Muscle of leg (tissue), 11 donors: ENCODE data around the gene SH3PXD2B. TPM values are rescaled to one million over a fixed set of nuclear protein-coding genes. Genes with fewer than 3 reads are reported as not detected.
A peak's percentile ranks its signal among the peaks of the same experiment; 100 is the strongest.
"Not testable (repeated sequence)": the region's sequence is repeated elsewhere in the genome, so short reads cannot be mapped to it uniquely, and the experiment has no call there.

ENCODE experiments used
- DNase-seq: peaks from one replicate; pipeline ENCODE4 v3.0.0; 2013
- H3K27ac ChIP-seq: one replicate; pipeline ENCODE4 v1.5.1; 2013; ENCODE audit warnings: mild to moderate bottlenecking, low read length, control low read depth
- H3K27me3 ChIP-seq: one replicate; pipeline ENCODE4 v1.6.1; 2013; ENCODE audit warnings: low read length; ENCODE audit not compliant: control insufficient read depth, insufficient read depth
- H3K36me3 ChIP-seq: one replicate; pipeline ENCODE4 v1.6.1; 2013; ENCODE audit warnings: low read length; ENCODE audit not compliant: control insufficient read depth, insufficient read depth
- H3K4me1 ChIP-seq: one replicate; pipeline ENCODE4 v1.6.1; 2013; ENCODE audit warnings: low read length; ENCODE audit not compliant: control insufficient read depth, insufficient read depth
- H3K4me3 ChIP-seq: one replicate; pipeline ENCODE4 v1.5.1; 2013; ENCODE audit warnings: low read length, control low read depth
- H3K9me3 ChIP-seq: replicated peaks from 2 replicates; pipeline ENCODE4 v1.6.1; 2013; ENCODE audit warnings: low read depth, low read length; ENCODE audit not compliant: control insufficient read depth
- WGBS: methylation state at CpG from one replicate; pipeline ENCODE4 v1.1.5; 2013; ENCODE audit warnings: missing lambda C conversion rate; ENCODE audit not compliant: insufficient coverage; 5-methylcytosine and 5-hydroxymethylcytosine counted together
- polyA plus RNA-seq, 8 donors: library from polyadenylated mRNA; unstranded; fragments of 120-200 nt; gene quantifications; one replicate each; pipeline versions ENCODE4 v1.2.1 to v1.2.3, GENCODE V29; 2013; ENCODE audit warnings: inconsistent platforms in 1 of 8, low replicate concordance in 1 of 8; ENCODE audit not compliant: insufficient read length in 8 of 8, insufficient read depth in 1 of 8
- total RNA-seq: library from RNA; stranded (reverse); fragments of 120-200 nt; gene quantifications from one replicate; pipeline ENCODE4 v1.2.4, GENCODE V29; 2013

The SH3PXD2B gene
- total and polyA plus RNA-seq, 9 donors, result 19.2 to 60.9 (median 36.1) TPM

DNA sequence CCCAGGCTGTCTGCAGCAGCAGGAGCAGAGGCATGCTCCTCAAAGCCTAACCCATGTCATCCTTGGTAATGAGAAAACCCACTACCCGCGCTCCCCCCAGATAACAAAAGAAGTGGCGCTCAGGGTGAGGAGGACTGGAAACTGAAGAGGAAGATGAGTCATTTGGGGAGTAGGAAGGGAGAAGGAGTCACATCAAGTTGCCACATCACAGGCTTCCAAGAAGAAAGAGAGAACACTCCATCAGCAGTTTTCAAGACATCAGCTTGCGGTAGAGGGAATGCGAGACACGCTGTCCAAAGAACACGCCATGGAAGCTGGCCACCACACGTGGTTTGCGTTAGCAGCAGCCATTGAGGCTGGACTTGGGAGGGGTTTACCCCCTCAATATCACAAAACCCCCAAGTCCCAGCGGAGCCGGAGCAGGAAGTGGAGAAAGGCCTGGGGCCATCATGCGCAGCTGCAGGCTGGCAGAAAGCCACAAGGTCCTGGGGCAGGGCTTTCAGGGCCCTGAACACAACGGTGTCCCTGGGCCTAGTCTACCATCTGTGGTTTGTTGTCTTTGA lies 41.5 kb downstream of the SH3PXD2B start:
- Histone ChIP-seq H3K27me3 (no peaks in the 10 kb centered on the region), H3K27ac (peak overlapping the region; percentile 96), H3K9me3 (no peaks in the 10 kb centered on the region), H3K4me1 (peaks cover 57% of the 10 kb centered on the region), H3K4me3 (no peak overlapping the region), H3K36me3 (no peaks in the 10 kb centered on the region)
- peak; percentile 98 for DNase-seq
- WGBS, result 14% methylated on average over 3 of the region's 13 CpGs

GRCh38 chr5:172411484-172412072 lies 42.7 kb downstream of the SH3PXD2B start:
- peaks cover 58% of the 10 kb centered on the region for H3K4me1 ChIP-seq

DNA sequence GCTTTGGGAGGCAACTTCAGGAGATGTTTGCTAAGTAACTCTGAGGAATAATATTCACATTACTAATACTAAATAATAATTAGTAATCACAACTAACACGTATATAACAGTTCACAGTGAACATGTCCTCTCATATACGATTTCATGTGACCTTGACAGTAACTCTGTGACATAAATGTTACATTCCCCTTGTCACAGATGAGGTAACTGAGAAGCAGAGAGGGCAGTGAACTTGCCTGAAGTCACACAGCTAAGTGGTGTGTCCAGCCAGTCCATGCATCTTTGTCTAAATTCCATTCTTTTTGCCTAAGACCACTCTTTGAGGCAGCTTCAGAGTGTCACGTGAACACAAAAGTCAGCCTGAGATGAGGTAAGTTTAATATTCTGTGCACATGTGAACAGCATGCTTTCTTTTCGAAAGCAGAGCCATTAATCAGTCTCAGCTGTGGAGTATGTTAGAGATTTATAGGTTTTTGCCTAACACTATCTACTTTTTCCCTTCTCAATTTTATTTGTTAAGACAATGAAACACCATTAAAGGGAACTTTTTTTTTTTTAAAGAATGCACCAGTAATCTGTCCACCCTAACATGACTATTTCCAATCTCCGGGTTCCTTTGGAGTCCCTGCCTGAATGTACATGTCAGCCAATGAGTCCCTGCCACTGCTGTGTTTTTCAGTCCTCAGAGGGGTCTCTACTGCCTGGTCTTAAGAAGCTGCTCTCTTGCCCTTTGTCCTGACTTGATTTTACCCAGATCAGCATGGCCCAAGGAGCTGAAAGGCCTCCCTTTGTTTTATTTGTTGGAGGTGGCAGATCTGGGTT lies 43.5 kb downstream of the SH3PXD2B start:
- H3K36me3 ChIP-seq, result peaks cover 2% of the 10 kb centered on the region
- no peaks in the 10 kb centered on the region for H3K9me3 ChIP-seq
- peaks cover 60% of the 10 kb centered on the region for H3K4me1 ChIP-seq
- H3K27ac ChIP-seq, result peak overlapping the region; percentile 96
- peak; percentile 89 for DNase-seq
- no peaks in the 10 kb centered on the region for H3K27me3 ChIP-seq
- no peak overlapping the region for H3K4me3 ChIP-seq
- 55% methylated on average over 1 of the region's 5 CpGs for WGBS

More at GRCh38 chr5:172411484-172412072, 42.7 kb downstream of the SH3PXD2B start:
- WGBS, result no CpG with 5 or more reads among the region's 7 CpGs
- Histone ChIP-seq H3K36me3 (no peaks in the 10 kb centered on the region), H3K27me3 (no peaks in the 10 kb centered on the region), H3K4me3 (no peak overlapping the region), H3K27ac (peak overlapping the region; percentile 96), H3K9me3 (no peaks in the 10 kb centered on the region)
- DNase-seq, result peak; percentile 74

DNA sequence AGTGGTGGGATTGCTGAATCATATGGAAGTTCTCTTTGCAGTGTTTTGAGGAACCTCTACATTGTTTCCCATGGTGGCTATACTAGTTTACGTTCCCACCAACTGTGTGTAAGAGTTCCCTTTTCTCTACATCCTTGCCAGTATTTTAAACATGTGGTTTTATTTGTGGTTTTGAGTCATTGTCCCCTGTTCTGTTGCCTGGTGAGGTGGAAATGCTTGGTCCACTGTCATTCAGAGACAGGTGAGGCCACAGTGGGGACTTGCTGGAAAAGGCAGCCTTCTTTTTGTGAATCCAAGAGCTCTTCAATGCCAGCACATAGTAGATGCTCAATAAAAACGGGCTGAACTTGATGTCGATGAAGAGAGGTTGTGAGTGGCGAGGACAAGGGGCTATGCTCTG lies 44.2 kb downstream of the SH3PXD2B start:
- no peak for DNase-seq
- WGBS, result no CpG with 5 or more reads among the region's 4 CpGs
- H3K4me3 ChIP-seq, result no peak overlapping the region
- peak overlapping the region; percentile 63 for H3K27ac ChIP-seq
- H3K36me3 ChIP-seq, result peaks cover 7% of the 10 kb centered on the region
- H3K4me1 ChIP-seq, result peaks cover 58% of the 10 kb centered on the region
- no peaks in the 10 kb centered on the region for H3K27me3 ChIP-seq
- no peaks in the 10 kb centered on the region for H3K9me3 ChIP-seq

- not testable (repeated sequence) for H3K9me3 ChIP-seq, H3K27ac ChIP-seq, H3K27me3 ChIP-seq, DNase-seq, H3K4me3 ChIP-seq
- Histone ChIP-seq H3K36me3 (peaks cover 11% of the 10 kb centered on the region), H3K4me1 (peaks cover 51% of the 10 kb centered on the region)
- WGBS, result 94% methylated on average over 3 of the region's 5 CpGs
Observed at GRCh38 chr5:172409477-172409876, 44.8 kb downstream of the SH3PXD2B start.

DNA sequence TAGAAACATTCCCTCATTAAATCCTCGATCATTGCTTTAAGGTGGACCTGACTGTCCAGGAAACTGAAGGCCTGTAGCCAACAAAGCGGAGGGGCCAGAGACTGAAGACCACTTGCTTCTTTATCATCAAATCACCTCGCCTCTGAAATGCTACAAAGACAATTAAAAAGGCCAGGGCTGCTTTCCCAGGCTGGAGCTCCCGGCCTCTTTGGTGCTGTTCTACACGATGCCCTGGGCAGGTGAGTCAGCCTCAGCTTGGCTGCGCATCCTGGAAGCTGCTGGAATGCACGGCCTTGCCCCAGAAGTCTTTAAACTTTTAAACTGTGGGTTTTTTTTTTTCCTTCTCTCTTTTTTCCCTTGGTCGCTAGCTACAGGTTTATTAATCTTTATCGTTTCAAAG lies 46.5 kb downstream of the SH3PXD2B start:
- Histone ChIP-seq H3K27ac (peak overlapping the region; percentile 64), H3K27me3 (no peaks in the 10 kb centered on the region), H3K4me1 (peaks cover 52% of the 10 kb centered on the region)

DNA sequence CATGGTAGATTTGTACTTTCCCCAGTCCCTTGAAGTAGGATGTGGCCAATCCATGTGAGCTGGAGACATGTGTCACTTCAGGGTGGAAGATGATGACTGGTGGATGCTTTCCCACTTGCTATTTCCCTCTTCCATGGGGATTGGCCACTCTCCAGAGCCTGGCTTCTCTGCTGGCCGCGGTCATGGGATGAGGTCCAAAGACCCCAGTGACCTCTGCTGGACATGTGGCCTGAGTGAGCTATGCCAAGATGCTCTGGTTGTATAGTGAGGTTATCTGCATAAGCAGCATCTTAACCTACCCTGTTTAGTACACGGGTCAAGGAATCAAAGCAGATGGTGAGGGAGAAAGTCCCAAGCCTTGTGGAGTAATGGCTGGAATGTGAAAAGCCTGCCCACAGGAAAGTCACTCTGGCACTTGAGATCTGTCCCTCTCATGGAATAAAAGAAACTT lies 47.1 kb downstream of the SH3PXD2B start:
- peaks cover 11% of the 10 kb centered on the region for H3K36me3 ChIP-seq
- DNase-seq, result peak; percentile 51
- no CpG with 5 or more reads among the region's 3 CpGs for WGBS
- H3K4me1 ChIP-seq, result peaks cover 51% of the 10 kb centered on the region
- H3K27me3 ChIP-seq, result no peaks in the 10 kb centered on the region
- peak overlapping the region; percentile 64 for H3K27ac ChIP-seq
- H3K4me3 ChIP-seq, result no peak overlapping the region
- H3K9me3 ChIP-seq, result no peaks in the 10 kb centered on the region

More for the DNA sequence above, 46.5 kb downstream of the SH3PXD2B start:
- DNase-seq, result peak; percentile 73
- H3K36me3 ChIP-seq, result peaks cover 11% of the 10 kb centered on the region
- 36% methylated on average over 3 of the region's 9 CpGs for WGBS
- H3K9me3 ChIP-seq, result no peaks in the 10 kb centered on the region
- H3K4me3 ChIP-seq, result no peak overlapping the region

DNA sequence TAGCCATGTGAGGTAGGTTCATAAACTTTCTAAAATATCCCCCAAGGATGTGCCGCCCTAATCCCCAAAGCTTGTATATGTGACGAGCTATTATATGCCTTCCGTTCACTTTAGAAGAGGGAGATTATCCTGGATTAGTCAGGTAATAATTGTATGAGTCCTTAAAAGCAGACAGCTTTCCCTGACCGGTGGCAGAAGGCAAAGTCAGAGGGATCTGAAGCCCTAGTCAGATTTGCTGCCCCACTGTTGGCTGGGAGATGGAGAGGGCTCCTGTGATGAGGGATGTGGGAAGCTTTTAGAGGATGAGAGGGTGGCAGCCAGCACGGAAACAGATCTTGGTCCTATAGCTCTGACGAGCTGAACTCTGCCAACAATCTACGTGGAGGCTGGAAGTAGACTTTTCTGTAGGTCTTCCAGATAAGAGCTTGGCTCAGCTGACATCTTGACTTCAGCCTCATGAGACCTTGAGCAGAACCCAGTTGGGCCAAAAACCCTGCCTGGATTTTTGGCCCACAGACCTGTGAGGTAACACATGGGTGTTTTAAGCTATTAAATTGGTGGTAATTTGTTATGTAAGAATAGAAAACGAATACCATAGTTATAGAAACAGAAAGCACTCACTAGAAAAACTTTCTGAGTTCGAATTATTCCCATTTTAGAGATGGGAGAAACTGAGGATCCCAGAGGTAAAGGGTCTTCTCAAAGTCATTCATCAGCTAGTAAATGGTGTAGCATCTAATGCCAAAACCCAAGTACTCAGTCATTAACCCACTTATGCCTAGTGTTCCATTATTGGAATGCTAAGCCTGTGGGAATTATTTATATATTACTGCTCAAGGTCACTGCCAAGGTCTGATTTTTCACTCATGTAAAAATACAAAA lies 48.9 kb downstream of the SH3PXD2B start:
- Histone ChIP-seq H3K4me3 (no peak overlapping the region), H3K27ac (peak overlapping the region; percentile 15), H3K27me3 (no peaks in the 10 kb centered on the region), H3K4me1 (peaks cover 40% of the 10 kb centered on the region), H3K36me3 (peaks cover 11% of the 10 kb centered on the region), H3K9me3 (no peaks in the 10 kb centered on the region)
- DNase-seq, result peak; percentile 56
- WGBS, result 33% methylated on average over 1 of the region's 9 CpGs

- Histone ChIP-seq H3K4me3 (no peak overlapping the region), H3K27me3 (no peaks in the 10 kb centered on the region), H3K9me3 (no peaks in the 10 kb centered on the region), H3K27ac (peak overlapping the region; percentile 59), H3K4me1 (peaks cover 40% of the 10 kb centered on the region), H3K36me3 (peaks cover 11% of the 10 kb centered on the region)
- DNase-seq, result no peak
- WGBS, result 77% methylated on average over 3 of the region's 4 CpGs
Observed at GRCh38 chr5:172404746-172405145, 49.6 kb downstream of the SH3PXD2B start.
